ENCODE data around the gene TEF.
A peak's percentile ranks its signal among the peaks of the same experiment; 100 is the strongest.

TEF gene, protein sequence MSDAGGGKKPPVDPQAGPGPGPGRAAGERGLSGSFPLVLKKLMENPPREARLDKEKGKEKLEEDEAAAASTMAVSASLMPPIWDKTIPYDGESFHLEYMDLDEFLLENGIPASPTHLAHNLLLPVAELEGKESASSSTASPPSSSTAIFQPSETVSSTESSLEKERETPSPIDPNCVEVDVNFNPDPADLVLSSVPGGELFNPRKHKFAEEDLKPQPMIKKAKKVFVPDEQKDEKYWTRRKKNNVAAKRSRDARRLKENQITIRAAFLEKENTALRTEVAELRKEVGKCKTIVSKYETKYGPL

DNA sequence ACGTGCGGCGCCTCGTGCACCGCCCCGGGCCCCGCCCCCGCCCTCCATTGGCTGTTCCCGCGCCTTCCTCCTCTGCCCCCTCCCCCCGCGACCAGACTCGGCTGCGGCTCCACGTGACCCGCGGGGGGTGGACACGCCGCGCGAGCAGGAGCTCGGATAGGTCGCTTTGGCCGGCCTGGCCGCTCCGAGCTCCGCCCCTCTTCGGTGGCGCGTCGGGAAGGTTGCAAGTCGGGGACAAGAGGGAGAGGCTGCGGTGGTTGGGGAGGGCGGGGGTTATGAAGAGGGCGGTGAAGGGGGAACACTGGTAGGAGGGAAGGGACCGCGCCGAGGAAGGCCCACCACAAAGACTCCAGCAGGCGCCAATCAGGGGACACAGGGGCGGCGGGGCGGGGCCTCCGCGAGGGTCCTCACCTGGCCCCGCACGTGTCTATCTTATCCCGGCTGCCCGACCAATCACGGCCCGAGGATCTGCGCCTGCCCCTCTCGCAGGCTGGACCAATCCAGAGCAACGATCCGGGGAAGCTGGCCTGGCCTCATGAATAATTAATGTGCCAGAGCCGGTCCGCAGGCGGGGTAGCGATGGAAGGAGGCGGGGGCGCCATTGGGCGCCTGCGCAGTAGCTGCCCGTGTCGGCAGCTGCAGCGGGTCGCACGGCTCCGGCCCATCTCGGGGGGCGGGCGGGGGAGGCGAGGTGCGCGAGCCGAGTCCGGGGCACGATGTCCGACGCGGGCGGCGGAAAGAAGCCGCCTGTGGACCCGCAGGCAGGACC is at the start of gene TEF:
TEF (plus strand) TSS at position 614 of the 769 bp plus-strand sequence; CDS start at position 717, 103 bp downstream.
- peak; percentile 98 for DNase-seq

DNA sequence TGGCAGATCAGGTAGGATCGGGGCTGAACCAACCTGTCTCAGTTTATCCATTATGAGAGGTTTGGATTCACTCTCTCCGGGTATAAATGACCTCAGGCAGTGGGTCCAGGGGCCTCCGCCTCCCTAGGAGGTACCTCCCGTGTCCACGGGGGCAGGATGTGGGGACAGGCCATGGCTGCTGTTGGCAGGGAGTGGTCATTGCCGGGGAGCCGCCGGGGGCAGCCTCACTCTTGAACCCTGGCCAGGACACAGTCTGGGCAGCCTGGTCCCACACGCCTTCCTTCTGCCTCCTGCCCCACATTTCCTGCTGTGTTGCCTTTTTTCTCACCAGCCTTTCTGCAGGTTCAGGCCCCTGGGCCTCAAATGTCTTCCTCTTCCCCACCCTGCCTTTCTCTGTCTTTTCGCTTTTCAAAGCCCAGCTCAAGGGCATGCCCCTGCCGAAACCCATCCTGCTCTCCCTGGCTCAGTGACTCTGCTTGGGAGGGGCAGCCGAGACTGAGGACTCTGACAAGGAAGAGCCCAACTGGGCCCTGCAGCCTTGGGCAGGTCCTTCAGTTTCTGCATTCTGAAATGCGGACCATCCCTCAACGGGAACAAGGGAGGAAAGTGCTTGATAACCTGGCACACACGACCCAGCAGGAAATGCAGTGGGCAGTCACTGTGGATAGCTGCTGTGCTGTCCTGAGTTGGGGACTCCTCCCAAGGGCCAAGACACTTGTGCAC is 49.4 kb upstream of the TEF start:
- DNase-seq: no peak

DNA sequence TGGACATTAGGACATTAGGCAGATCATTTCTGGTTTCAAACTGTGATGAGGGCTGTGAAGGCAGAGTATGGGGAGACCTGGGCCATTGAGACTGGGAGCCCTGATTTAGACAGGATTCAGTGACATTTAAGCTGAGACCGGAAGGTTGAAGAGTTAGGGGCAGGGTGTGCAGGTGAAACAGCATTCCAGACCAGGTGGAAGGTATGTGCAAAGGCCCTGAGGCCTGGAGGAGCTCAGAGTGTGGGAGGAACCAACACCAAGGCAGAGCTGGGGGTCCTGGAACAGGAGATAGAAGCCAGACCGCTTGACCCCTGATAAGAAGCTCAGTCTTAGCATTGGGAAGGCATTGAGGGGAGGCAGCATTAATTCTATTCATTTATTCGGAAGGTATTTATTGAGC is 47.9 kb upstream of the TEF start:
- no peak for DNase-seq

DNA sequence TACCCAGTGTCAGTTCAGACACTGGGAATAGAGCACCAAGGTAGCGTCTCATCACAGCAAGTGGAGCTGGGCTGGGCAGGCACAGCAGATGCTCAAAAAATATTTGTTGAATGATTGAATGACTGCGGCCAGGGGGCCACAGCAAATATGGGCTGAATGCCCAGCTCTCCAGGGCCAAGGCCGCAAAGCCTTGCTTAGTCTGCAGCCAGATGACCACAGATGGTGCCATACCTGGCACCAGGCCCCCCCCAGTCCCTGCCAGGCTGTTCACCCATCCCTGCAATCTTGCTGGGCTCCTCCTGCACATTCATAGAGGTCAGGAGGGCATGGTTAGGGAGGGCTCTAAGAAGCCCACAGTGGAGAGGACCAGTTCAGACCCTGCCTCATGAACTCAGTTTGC is 47.5 kb upstream of the TEF start:
- no peak for DNase-seq

DNA sequence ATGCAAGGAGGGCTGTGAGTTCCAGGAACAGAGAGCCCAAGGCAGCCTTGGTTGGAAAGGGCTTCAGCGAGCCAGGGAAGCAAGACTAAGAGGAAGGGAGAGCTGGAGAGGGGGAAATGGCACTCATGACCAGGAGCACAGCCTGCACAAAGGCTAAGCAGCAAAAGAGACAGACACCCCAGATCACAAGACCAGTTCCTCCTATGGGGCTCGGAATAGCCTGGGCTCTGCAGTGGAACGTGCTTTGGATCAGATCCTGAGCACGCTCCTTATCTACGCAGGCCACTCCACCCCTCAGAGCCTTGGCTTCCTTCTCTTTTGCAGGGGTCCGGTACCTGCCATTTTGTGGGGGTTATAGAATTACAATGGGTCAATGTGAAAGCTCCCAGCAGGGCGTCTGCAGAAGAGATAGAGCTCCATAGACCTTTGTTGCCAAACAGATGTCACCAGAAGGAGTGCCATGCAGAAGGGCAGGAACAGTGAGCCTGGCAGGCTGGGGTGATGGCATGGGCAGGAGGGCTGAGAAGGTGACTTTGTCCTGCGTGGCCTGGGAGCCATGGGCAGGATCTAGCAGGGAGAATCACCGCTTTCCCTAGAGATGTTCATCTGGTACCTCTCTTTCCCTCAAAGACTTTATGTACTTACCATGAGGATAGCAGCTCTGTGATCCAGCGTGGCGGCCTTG is 46.6 kb upstream of the TEF start:
- DNase-seq: no peak

DNA sequence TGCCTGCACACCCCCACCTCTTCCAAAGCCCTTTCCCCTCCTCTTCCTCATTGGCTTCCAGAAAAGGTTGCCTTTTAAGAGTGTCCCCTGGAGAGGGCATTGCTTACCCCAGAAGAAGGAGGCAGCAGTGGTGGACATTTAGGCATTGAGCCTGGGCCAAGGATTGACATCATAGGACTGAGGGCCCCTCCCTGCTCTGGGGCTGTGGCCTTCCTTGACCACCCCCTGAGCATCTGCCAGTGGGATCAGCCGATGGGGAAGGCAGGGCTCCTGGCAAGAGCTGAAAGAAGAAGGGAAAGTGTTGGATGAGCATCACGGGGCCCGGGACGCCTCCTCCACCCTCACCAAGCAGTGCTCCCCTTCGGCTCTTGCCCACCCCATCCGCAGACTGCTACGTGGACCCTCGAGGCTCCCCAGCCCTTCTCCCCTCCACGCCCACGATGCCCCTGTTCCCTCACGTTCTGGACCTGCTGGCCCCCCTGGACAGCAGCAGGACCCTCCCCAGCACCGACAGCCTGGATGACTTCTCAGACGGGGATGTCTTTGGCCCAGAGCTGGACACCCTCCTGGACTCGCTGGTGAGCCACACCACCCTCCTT is 43.0 kb upstream of the TEF start:
- no peak for DNase-seq

DNA sequence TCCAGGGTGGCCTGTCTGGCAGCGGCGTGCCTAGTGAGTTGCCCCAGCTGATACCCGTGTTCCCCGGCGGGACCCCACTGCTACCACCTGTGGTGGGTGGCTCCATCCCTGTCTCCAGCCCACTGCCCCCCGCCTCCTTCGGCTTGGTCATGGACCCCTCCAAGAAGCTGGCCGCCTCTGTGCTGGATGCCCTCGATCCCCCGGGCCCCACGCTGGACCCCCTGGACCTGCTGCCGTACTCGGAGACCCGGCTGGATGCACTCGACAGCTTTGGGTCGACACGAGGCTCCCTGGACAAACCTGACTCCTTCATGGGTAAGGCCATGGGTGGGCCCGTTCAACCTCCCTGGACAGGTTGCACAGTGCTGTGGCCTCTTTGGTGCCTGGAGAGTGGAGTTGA is 41.9 kb upstream of the TEF start:
- no peak for DNase-seq

DNA sequence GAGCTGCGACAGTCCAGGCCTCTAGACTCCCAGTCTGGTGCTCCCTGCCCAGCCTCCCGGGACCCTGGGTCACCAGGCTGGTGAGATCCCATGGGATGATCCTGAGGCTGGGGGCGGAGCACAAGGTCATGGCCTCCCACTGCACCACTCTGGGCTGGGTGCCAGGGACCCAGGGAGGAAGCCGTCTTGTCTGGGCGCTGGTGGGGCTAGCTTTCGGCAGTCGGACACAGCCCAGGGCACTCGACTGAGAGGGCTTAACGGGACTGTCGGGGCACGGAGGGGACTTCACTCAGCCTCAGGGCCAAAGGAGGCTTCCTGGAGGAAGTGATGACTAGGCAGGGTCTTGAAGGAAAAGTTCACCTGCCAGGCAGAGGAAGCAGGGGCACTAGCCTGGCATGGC is 41.4 kb upstream of the TEF start:
- no peak for DNase-seq

DNA sequence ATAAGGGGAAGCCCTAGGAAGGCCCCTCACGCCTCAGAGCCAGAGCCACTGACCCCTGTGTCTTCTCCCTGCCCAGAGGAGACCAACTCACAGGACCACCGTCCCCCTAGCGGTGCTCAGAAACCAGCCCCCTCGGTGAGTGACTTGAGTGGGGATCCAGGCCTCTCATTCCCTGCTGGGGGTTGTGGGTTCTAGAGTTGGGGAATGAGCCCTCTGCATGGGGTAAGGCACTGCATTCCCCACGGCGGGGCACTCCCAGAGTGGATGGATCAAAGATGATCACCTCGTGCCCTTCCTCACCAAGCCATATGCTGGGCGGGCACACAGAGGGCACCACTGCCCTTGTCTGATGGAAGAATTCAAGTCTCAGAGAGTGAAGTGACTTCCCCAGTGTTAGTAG is 40.7 kb upstream of the TEF start:
- no peak for DNase-seq

DNA sequence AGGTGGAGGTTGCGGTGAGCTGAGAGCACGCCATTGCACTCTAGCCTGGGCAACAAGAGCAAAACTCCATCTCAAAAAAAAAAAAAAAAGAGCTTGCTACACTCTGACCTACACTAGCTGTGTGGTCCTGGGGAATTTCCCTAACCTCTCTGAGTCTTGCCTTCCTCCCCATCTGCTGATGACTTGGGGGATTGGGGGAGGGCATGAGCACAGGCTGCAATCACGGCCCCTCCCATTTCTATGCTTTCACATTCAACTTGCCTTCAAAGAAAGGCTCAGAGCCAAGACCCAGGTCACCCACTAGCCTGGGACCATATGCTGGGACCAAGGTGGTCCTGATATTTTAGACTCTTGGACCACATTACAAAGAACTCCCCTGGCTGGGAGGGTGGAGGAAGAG is 39.8 kb upstream of the TEF start:
- no peak for DNase-seq

DNA sequence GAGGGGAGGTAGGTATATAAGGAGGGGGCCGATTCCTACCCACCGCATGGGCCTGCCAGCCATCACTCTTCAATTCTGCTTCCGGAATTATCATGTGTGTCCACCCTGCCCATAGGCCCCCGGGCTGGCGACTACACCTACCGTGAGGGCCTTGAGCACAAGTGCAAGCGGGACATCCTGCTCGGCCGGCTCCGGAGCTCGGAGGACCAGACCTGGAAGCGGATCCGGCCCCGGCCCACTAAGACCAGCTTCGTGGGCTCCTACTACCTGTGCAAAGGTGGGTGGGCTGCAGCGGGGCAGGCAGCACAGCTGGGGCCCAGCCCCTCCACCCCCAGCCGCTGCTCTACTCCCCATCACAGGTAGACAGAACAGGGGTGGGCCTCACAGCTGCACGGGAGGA is 38.4 kb upstream of the TEF start:
- DNase-seq: no peak

DNA sequence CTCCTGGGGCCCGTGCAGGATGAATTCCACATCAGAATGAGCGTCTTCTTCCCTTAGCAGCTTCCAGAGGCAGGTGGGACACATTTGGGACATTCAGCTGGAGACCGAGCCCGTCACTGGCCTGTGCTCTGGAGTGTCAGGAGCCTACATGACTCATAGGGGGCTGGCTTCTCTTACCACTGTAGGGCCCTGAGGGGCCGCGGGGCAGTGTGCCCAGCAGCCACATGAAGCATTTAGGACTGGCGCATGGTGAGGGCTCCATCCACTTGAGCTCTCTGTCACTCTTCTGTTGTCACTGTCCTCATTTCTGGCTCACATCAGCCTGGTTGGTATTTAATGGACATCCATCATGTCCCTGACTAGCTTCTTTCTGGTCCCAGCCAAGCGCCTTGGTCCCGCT is 38.0 kb upstream of the TEF start:
- DNase-seq: no peak

DNA sequence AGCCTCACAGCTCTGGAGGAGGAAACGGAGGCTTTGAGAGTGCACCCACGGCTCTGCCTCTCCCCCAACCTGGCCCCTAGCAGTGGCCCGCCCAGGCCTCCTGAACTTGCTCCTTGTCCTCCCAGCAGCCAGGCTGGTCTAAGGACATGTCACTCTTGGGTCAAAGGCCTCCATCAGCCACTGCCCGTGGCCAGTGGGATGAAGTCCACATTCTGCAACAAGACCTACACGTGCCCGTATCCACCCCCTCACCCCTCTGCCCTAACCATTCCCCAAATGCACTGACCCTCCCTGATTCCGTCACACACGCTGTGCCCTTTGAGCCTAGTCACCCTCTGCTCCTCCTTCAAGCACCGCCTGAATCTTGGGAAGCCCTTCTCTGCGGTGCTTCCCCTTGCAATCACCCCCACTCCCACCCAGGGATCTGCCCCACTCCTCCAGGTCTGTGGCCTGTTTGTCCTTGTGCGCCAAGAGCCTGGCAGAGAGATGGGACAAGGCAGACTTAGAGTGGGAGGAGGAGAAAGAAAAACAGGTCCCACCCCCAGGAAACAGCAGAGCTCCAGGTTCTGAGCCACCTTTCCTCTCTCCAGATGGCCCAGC is 37.5 kb upstream of the TEF start:
- no peak for DNase-seq

DNA sequence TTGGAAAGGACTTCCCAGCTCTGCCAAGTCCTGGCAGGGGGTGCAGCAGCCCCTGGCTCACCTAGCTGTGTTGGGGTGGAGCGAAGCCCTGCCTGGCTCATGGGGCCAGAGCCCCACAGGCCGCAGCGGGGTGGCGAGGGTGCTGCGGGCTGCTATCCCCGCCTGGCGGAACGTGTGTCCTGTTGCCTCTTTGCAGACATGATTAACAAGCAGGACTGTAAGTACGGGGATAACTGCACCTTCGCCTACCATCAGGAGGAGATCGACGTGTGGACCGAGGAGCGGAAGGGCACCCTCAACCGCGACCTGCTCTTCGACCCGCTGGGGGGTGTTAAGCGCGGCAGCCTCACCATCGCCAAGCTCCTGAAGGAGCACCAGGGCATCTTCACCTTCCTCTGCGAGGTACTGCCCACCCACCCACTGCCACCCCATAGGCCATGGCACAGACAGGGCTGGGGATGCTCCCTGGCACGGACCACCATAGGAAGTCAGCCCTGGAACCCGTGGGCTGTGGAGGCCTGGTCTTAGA is 35.9 kb upstream of the TEF start:
- DNase-seq: no peak

DNA sequence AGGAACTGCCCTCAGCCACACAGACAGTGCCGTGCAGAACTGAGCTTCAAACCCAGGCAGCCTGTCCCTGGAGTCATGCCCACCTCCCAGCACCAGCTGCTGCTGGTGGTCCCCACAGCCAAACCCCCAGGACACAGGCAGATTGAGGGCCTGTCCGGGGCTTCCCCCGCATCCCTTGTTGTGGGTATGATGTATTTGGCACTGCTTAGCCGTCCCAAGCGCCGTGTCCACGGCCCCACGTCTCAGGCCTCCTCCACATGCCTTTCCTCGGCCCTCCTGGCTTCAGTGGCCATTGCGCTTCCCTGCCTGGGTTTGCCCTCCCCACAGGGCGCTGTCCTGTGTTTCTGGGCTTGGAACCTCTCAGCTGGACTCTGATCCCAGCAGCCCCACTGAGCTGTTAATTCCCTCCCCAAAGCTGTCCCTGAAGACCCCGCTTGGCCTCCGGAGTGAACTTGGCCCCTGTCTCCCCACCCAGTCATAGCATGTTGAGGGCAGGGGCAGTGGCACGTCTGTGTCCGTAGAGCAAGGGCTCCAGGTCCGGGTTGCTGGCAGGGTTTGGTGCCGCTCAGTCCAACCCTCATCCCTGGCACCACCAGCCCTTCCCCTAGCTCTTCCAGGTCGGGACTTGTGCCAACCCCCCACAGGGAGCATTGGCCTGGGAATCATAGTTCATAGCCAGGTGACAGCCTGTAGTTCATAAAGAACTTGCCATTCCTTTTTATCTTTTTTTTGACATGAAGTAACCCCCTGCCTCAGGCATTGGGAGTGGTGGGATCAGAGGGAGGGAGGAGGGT is 34.5 kb upstream of the TEF start:
- DNase-seq: no peak

DNA sequence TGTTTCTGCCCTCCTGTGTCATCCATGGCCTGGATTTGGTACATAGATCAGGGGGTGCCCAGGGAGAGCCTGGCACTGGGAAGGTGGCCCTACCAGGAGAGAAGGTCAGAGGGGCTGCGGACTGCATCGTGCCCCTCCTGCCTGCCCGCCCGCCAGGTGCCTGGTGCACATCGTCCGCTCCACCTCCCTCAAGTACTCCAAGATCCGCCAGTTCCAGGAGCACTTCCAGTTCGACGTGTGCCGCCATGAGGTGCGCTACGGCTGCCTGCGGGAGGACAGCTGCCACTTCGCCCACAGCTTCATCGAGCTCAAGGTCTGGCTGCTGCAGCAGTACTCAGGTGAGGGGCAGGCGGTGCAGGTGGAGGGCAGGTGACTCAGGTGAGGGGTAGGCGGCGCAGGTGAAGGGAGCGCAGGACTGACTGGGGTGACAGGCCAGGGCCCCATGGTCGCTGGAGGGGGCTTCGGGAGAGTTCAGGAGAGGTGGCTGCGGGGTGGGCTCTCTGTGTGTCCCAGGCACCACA is 32.7 kb upstream of the TEF start:
- no peak for DNase-seq

DNA sequence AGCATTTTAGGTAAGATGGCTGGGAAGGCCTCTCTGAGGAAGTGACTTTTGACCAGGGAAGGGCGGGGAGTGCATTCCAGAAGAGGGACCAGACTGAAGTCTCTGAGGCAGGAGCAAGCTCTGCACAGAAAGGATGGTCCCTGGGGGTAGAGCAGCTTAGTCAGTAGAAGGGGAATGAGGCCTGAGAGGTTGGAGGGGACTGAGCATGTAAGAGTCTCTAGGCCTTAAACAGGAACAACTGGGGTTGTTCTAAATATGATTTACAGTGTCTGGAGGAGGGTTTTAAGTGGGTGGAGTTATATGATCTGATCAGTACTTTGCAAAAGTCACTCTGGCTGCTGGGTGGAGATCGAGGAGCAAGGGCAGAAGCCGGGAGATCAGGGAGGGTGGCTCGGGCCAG is 31.7 kb upstream of the TEF start:
- no peak for DNase-seq

DNA sequence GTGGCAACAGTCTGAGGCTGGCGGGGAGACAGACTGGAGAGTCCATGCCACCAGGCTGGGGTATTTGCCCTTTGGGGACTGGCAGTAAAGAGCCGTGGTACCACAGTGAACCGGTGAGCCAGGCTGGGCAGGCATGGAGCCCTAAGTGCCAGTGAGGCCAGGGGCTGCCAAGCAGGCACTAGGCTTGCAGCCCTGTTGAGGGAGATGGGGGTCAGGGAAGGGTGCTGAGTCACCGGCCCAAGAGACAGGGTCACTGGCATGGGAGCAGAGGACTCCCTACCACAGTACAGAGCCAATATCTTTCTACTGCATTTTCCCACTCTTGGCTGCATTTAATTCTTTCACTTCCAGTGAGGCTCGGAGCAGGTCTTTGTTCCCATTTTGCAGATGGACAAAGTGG is 30.7 kb upstream of the TEF start:
- DNase-seq: no peak

DNA sequence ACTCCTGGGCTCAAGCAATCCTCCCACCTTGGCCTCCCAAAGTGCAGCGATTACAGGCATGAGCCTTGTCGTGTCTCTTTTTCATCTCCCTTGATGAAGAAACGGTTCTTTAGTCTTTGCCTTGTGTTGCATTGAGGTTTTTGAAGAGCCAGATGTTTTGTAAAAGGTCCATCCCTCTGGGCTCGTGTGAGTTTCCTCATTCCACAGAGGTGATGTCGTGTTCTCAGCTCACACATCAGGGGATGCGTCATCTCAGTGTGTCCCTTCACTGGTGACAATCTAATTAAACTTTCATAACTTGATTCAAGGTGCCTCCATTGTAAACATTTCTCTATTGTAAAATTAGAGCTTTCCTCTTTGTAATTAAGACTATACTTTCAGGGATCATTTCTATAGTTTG is 29.7 kb upstream of the TEF start:
- no peak for DNase-seq

DNA sequence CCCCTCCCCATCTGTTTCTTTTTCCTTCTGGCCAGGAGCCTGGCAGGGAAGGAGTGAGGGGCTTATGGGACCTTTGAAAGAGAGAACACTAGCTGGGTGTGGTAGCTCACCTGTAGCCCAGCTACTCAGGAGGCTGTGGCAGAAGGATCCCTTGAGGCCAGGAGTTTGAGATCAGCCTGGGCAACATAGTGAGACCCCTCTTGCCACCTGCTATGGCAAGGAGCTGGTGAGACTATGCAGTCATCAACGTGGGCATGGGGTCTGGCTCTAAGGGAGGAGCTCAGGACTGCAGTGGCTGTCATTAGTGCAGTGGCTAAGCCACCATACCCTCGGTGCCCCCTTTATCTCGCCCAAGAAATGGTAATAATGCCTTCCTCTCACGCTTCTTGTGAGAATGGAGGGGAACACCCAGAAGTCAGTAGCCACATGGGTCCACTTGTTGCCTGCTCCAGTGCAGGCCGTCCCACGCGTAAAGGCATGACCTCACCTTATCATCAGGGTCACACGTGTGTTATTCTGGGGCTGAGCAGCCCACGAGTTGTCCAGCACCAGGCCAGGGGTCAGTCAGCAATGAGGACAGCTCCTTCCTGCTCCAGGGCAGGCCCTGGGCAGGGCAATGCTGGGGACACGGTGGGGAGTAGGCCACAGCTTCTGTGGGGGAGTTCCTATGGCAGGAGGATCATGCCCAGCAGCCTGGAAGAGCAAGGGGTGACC is 27.7 kb upstream of the TEF start:
- no peak for DNase-seq

DNA sequence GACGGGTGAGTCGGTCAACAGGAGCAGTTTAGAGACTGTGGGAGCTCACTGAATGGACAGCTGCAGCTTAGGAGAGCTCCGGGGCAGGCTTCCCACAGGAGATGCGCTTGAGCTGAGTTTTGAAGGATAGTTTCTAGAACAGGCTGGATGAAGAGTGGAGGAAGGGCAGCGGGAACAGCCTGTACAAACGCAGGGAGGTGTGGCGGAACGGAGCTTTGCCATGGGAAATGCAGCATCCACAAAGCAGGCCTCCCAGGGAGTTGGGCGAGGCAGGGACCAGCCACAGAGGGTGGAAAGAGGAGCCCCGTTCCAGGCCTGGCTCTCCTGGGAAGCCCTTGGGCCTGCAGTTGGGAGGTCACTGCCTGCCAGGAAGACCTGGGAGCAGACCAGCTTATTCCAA is 26.8 kb upstream of the TEF start:
- no peak for DNase-seq

Measured in midbrain (tissue), 1 donor.